Measurements from ENCODE around the gene OGFOD3.

The OGFOD3 gene

GRCh38 chr17:82438401-82439193, 20.2 kb upstream of the OGFOD3 start:
- Histone ChIP-seq H3K36me3 (ENCODE audit: control insufficient read depth, insufficient read depth, low read length) (no peaks in the 10 kb centered on the region), H3K79me2 (no peaks in the 10 kb centered on the region), H3K4me2 (ENCODE audit: low read length) (no peak overlapping the region), H3K4me1 (peaks cover 15% of the 10 kb centered on the region), H3K9me3 (ENCODE audit: control insufficient read depth, low read length) (no peaks in the 10 kb centered on the region), H3K27me3 (ENCODE audit: control insufficient read depth, insufficient read depth, low read length) (no peaks in the 10 kb centered on the region), H3K4me3 (ENCODE audit: low read depth, low read length) (no peak overlapping the region), H3K9ac (no peak overlapping the region), H2AFZ (no peak overlapping the region), H3K27ac (no peak overlapping the region)
- TF ChIP-seq, protein P1, sequence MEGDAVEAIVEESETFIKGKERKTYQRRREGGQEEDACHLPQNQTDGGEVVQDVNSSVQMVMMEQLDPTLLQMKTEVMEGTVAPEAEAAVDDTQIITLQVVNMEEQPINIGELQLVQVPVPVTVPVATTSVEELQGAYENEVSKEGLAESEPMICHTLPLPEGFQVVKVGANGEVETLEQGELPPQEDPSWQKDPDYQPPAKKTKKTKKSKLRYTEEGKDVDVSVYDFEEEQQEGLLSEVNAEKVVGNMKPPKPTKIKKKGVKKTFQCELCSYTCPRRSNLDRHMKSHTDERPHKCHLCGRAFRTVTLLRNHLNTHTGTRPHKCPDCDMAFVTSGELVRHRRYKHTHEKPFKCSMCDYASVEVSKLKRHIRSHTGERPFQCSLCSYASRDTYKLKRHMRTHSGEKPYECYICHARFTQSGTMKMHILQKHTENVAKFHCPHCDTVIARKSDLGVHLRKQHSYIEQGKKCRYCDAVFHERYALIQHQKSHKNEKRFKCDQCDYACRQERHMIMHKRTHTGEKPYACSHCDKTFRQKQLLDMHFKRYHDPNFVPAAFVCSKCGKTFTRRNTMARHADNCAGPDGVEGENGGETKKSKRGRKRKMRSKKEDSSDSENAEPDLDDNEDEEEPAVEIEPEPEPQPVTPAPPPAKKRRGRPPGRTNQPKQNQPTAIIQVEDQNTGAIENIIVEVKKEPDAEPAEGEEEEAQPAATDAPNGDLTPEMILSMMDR (IDR thresholded peaks at IDR 0.05): no peak

DNA sequence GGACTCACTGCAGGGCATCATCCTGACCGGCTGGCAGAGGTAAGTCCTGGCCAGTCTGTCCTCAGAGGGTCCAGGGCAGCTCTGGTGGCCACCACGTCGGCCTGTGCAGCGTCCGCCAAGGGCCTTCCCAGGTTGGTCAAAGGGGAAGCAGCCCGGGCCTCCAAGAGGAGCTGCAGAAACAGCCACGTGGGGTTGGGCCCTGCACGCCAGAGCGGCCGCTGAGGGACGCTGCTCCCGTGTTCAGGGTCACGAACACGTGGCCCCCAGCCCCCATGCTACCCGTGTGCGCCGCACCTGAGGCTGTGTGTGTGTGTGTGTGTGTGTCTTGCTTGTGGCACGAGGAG, 18.9 kb upstream of the OGFOD3 start:
- no peak overlapping the region for H2AFZ ChIP-seq
- H3K4me1 ChIP-seq: peaks cover 10% of the 10 kb centered on the region
- no peaks in the 10 kb centered on the region for H3K9me3 ChIP-seq (ENCODE audit: control insufficient read depth, low read length)
- no peak overlapping the region for H3K4me3 ChIP-seq (ENCODE audit: low read depth, low read length)
- H3K27me3 ChIP-seq (ENCODE audit: control insufficient read depth, insufficient read depth, low read length): no peaks in the 10 kb centered on the region
- no peak overlapping the region for H3K9ac ChIP-seq
- no peak overlapping the region for H3K4me2 ChIP-seq (ENCODE audit: low read length)
- no peaks in the 10 kb centered on the region for H3K36me3 ChIP-seq (ENCODE audit: control insufficient read depth, insufficient read depth, low read length)
- H3K27ac ChIP-seq: no peak overlapping the region
- no peaks in the 10 kb centered on the region for H3K79me2 ChIP-seq
- TF ChIP-seq, protein P1 (IDR thresholded peaks at IDR 0.05): no peak

DNA sequence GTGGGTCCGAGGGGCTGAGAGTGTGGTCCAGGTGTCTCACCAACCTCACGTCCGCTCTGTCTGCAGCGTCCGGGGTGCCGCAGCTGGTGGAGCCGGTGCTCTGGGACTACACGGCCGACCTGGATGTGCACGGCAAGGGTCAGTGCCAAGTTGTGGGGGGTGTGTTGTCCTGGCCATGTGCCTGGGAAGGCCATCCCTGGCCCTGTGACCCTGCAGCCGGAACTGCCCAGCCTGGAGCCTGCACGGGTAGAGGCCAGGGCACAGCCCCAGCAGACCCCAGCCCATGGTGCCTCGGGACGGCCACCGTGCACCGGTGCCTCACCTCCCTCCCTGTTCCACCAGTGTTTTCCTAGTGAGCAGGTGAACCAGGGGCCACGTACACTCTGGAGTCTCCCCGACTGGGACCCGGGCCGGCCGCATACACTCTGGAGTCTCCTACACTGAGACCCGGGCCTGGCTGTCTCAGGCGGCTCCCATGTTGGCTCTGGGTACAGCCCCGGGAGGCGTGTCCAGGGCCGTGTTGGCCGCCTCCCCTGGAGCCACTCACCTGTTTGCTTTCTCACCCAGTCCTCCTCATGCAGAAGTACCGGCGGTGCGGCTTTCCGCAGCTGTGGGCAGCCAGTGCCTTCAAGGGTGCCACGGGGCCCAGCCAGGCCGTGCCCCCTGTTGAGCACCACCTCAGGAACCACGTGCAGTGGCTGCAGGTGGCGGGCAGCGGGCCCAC, 18.4 kb upstream of the OGFOD3 start:
- Histone ChIP-seq H3K9me3 (ENCODE audit: control insufficient read depth, low read length) (no peaks in the 10 kb centered on the region), H3K9ac (no peak overlapping the region), H2AFZ (no peak overlapping the region), H3K4me3 (ENCODE audit: low read depth, low read length) (no peak overlapping the region), H3K27ac (no peak overlapping the region), H3K27me3 (ENCODE audit: control insufficient read depth, insufficient read depth, low read length) (no peaks in the 10 kb centered on the region), H3K79me2 (no peaks in the 10 kb centered on the region), H3K4me2 (ENCODE audit: low read length) (no peak overlapping the region), H3K4me1 (peaks cover 5% of the 10 kb centered on the region), H3K36me3 (ENCODE audit: control insufficient read depth, insufficient read depth, low read length) (no peaks in the 10 kb centered on the region)
- TF ChIP-seq, protein P1 (IDR thresholded peaks at IDR 0.05): no peak

- no peak overlapping the region for H3K4me3 ChIP-seq (ENCODE audit: low read depth, low read length)
- no peak overlapping the region for H3K27ac ChIP-seq
- peaks cover 3% of the 10 kb centered on the region for H3K4me1 ChIP-seq
- H3K36me3 ChIP-seq (ENCODE audit: control insufficient read depth, insufficient read depth, low read length): no peaks in the 10 kb centered on the region
- H3K9ac ChIP-seq: no peak overlapping the region
- H2AFZ ChIP-seq: no peak overlapping the region
- H3K79me2 ChIP-seq: no peaks in the 10 kb centered on the region
- TF ChIP-seq, protein P1 (IDR thresholded peaks at IDR 0.05): no peak
- no peaks in the 10 kb centered on the region for H3K27me3 ChIP-seq (ENCODE audit: control insufficient read depth, insufficient read depth, low read length)
- no peak overlapping the region for H3K4me2 ChIP-seq (ENCODE audit: low read length)
- no peaks in the 10 kb centered on the region for H3K9me3 ChIP-seq (ENCODE audit: control insufficient read depth, low read length)
Measured at GRCh38 chr17:82435601-82436583, 17.5 kb upstream of the OGFOD3 start.

Data from parathyroid adenoma (tissue), 2 donors.